Measurements from ENCODE around the gene ATP13A3.
"Not testable (repeated sequence)": the region's sequence is repeated elsewhere in the genome, so short reads cannot be mapped to it uniquely, and the experiment has no call there.

The ATP13A3 gene

GRCh38 chr3:194521510-194522260 is 34.9 kb upstream of the ATP13A3 start:
- no peak for TF ChIP-seq CTCF (conservative IDR thresholded peaks at IDR 0.05; ENCODE audit: low read length)
- peak; percentile 76 for DNase-seq (ENCODE audit: low read depth)
- no peak overlapping the region for H3K4me3 ChIP-seq (ENCODE audit: low read length)

GRCh38 chr3:194520682-194521162 is 33.9 kb upstream of the ATP13A3 start:
- not testable (repeated sequence) for DNase-seq (ENCODE audit: low read depth); H3K4me3 ChIP-seq (ENCODE audit: low read length)

GRCh38 chr3:194520201-194520600 is 33.4 kb upstream of the ATP13A3 start:
- H3K4me3 ChIP-seq (ENCODE audit: low read length); DNase-seq (ENCODE audit: low read depth): not testable (repeated sequence)

- no peak overlapping the region for H3K4me3 ChIP-seq (ENCODE audit: low read length)
- no peak for TF ChIP-seq CTCF (conservative IDR thresholded peaks at IDR 0.05; ENCODE audit: low read length)
- DNase-seq (ENCODE audit: low read depth) = peak; percentile 61
Measured at GRCh38 chr3:194518652-194519051, 31.9 kb upstream of the ATP13A3 start.

- DNase-seq (ENCODE audit: low read depth) = no peak
- no peak for TF ChIP-seq CTCF (conservative IDR thresholded peaks at IDR 0.05; ENCODE audit: low read length)
- H3K4me3 ChIP-seq (ENCODE audit: low read length) = no peak overlapping the region
Measured at GRCh38 chr3:194517333-194517732, 30.5 kb upstream of the ATP13A3 start.

- no peak for TF ChIP-seq CTCF (conservative IDR thresholded peaks at IDR 0.05; ENCODE audit: low read length)
- no peak overlapping the region for H3K4me3 ChIP-seq (ENCODE audit: low read length)
- DNase-seq (ENCODE audit: low read depth) = no peak
Measured at GRCh38 chr3:194514626-194515025, 27.8 kb upstream of the ATP13A3 start.

GRCh38 chr3:194512895-194513601 is 26.2 kb upstream of the ATP13A3 start:
- H3K4me3 ChIP-seq (ENCODE audit: low read length) = no peak overlapping the region
- no peak for DNase-seq (ENCODE audit: low read depth)
- no peak for TF ChIP-seq CTCF (conservative IDR thresholded peaks at IDR 0.05; ENCODE audit: low read length)
